ENCODE measurements around the gene RHNO1.

GRCh38 chr12:2886768-2887450 is 9.9 kb downstream of the RHNO1 start:
- TF ChIP-seq CTCF (IDR thresholded peaks at IDR 0.05; ENCODE audit: control extremely low read depth in 1 of 3, insufficient read depth in 1 of 3, low read depth in 1 of 3, low read length in 3 of 3) = no peak
- no peak for TF ChIP-seq E2F6 (IDR thresholded peaks at IDR 0.05)
- no peak for TF ChIP-seq JUND (IDR thresholded peaks at IDR 0.05; ENCODE audit: low read length)
- no peak for TF ChIP-seq BRCA1 (IDR thresholded peaks at IDR 0.05; ENCODE audit: low read depth, low read length)
- TF ChIP-seq POLR2A (IDR thresholded peaks at IDR 0.05; ENCODE audit: control extremely low read depth in 1 of 2, low read depth in 2 of 2, low read length in 2 of 2) = no peak
- TF ChIP-seq MAX (IDR thresholded peaks at IDR 0.05) = no peak
- no peak for TF ChIP-seq SIN3A (conservative IDR thresholded peaks at IDR 0.05 in 1 of 2, IDR thresholded peaks at IDR 0.05 in 1 of 2; ENCODE audit: low read depth in 1 of 2, low read length in 2 of 2)
- no peak for TF ChIP-seq SRF (IDR thresholded peaks at IDR 0.05; ENCODE audit: low read depth, low read length)
